ACC112 (cell line): Measurements from ENCODE around the gene NSRP1.
"Not testable (repeated sequence)": the region's sequence is repeated elsewhere in the genome, so short reads cannot be mapped to it uniquely, and the experiment has no call there.

ENCODE experiments used
- H2AFZ ChIP-seq: fragments of 200-600 bp; sonication (generic); one replicate; pipeline ENCODE4 v1.6.0; 2017; ENCODE audit warnings: antibody characterized with exemption, low read length; ENCODE audit not compliant: unreplicated experiment
- H3K27ac ChIP-seq: fragments of 200-600 bp; sonication (generic); 2 replicates; pipeline ENCODE4 v1.5.1; 2014; ENCODE audit warnings: low read depth, mild to moderate bottlenecking, antibody characterized with exemption, low read length, moderate library complexity
- H3K27me3 ChIP-seq: fragments of 200-600 bp; sonication (generic); 2 replicates; pipeline ENCODE4 v1.6.1; 2014; ENCODE audit warnings: mild to moderate bottlenecking, antibody characterized with exemption, low read length, moderate library complexity, mixed read lengths; ENCODE audit not compliant: insufficient read depth
- H3K36me3 ChIP-seq: fragments of 200-600 bp; sonication (generic); 2 replicates; pipeline ENCODE4 v1.6.1; 2016; ENCODE audit warnings: mild to moderate bottlenecking, antibody characterized with exemption, low read length, moderate library complexity, mixed read lengths; ENCODE audit not compliant: insufficient read depth
- H3K4me1 ChIP-seq: fragments of 200-600 bp; sonication (generic); one replicate; pipeline ENCODE4 v1.6.1; 2016; ENCODE audit warnings: low read length, mixed read lengths; ENCODE audit not compliant: insufficient read depth, unreplicated experiment, control insufficient read depth
- H3K4me3 ChIP-seq: fragments of 200-600 bp; sonication (generic); 2 replicates; pipeline ENCODE4 v1.5.1; 2014; ENCODE audit warnings: mild to moderate bottlenecking, low read depth, low read length
- H3K79me2 ChIP-seq: fragments of 200-600 bp; sonication (generic); one replicate; pipeline ENCODE4 v1.6.0; 2016; ENCODE audit warnings: low read length; ENCODE audit not compliant: control insufficient read depth, unreplicated experiment, insufficient read depth

NSRP1 gene

GRCh38 chr17:30116661-30117551, at the start of gene NSRP1:
Gene NSRP1, plus strand, starts transcription at chr17:30116816. Its CDS starts 28 bp downstream, at chr17:30116844.
- peak within 1 kb of the TSS; percentile 95 for H3K27ac ChIP-seq
- peaks cover 15% of the 10 kb centered on the region for H3K36me3 ChIP-seq
- no peaks in the 10 kb centered on the region for H3K27me3 ChIP-seq
- peaks cover 49% of the 10 kb centered on the region for H3K79me2 ChIP-seq
- H3K4me3 ChIP-seq = peak within 1 kb of the TSS; percentile 94
- peaks cover 16% of the 10 kb centered on the region for H3K4me1 ChIP-seq
- H2AFZ ChIP-seq = peak within 1 kb of the TSS; percentile 72

GRCh38 chr17:30068465-30068864, 48.2 kb upstream of the NSRP1 start:
- Histone ChIP-seq H2AFZ (no peak overlapping the region), H3K27ac (no peak overlapping the region), H3K4me3 (no peak overlapping the region), H3K27me3 (peaks cover 45% of the 10 kb centered on the region), H3K79me2 (no peaks in the 10 kb centered on the region), H3K36me3 (no peaks in the 10 kb centered on the region), H3K4me1 (no peaks in the 10 kb centered on the region)

- H3K79me2 ChIP-seq = no peaks in the 10 kb centered on the region
- peaks cover 55% of the 10 kb centered on the region for H3K27me3 ChIP-seq
- no peak overlapping the region for H2AFZ ChIP-seq
- no peaks in the 10 kb centered on the region for H3K4me1 ChIP-seq
- H3K27ac ChIP-seq = no peak overlapping the region
- no peaks in the 10 kb centered on the region for H3K36me3 ChIP-seq
- H3K4me3 ChIP-seq = no peak overlapping the region
These were observed 42.4 kb upstream of the NSRP1 start for GRCh38 chr17:30074254-30074653.

GRCh38 chr17:30074730-30075129, 41.9 kb upstream of the NSRP1 start:
- no peak overlapping the region for H3K27ac ChIP-seq
- H3K36me3 ChIP-seq = no peaks in the 10 kb centered on the region
- H3K4me1 ChIP-seq = no peaks in the 10 kb centered on the region
- no peak overlapping the region for H3K4me3 ChIP-seq
- H3K27me3 ChIP-seq = peaks cover 55% of the 10 kb centered on the region
- H2AFZ ChIP-seq = no peak overlapping the region
- H3K79me2 ChIP-seq = no peaks in the 10 kb centered on the region

GRCh38 chr17:30082773-30083172, 33.8 kb upstream of the NSRP1 start:
- Histone ChIP-seq H3K4me1 (no peaks in the 10 kb centered on the region), H3K4me3 (no peak overlapping the region), H3K79me2 (no peaks in the 10 kb centered on the region), H3K27ac (no peak overlapping the region), H2AFZ (no peak overlapping the region), H3K27me3 (peaks cover 60% of the 10 kb centered on the region), H3K36me3 (no peaks in the 10 kb centered on the region)

GRCh38 chr17:30084788-30085187, 31.8 kb upstream of the NSRP1 start:
- Histone ChIP-seq H3K4me3 (no peak overlapping the region), H3K4me1 (no peaks in the 10 kb centered on the region), H3K36me3 (no peaks in the 10 kb centered on the region), H3K27ac (no peak overlapping the region), H2AFZ (no peak overlapping the region), H3K79me2 (no peaks in the 10 kb centered on the region), H3K27me3 (peaks cover 44% of the 10 kb centered on the region)

GRCh38 chr17:30086896-30087295, 29.7 kb upstream of the NSRP1 start:
- H3K27me3 ChIP-seq = peaks cover 30% of the 10 kb centered on the region
- peaks cover 6% of the 10 kb centered on the region for H3K4me1 ChIP-seq
- H3K79me2 ChIP-seq = no peaks in the 10 kb centered on the region
- no peaks in the 10 kb centered on the region for H3K36me3 ChIP-seq
- H3K4me3 ChIP-seq = no peak overlapping the region
- no peak overlapping the region for H2AFZ ChIP-seq
- no peak overlapping the region for H3K27ac ChIP-seq

- H3K36me3 ChIP-seq, H3K79me2 ChIP-seq, H3K4me1 ChIP-seq, H3K27ac ChIP-seq, H3K4me3 ChIP-seq, H2AFZ ChIP-seq: not testable (repeated sequence)
- peaks cover 28% of the 10 kb centered on the region for H3K27me3 ChIP-seq
These were observed 29.2 kb upstream of the NSRP1 start for GRCh38 chr17:30087431-30087830.

- H3K4me3 ChIP-seq = no peak overlapping the region
- no peak overlapping the region for H3K27ac ChIP-seq
- no peaks in the 10 kb centered on the region for H3K79me2 ChIP-seq
- peaks cover 9% of the 10 kb centered on the region for H3K27me3 ChIP-seq
- H3K4me1 ChIP-seq = peaks cover 10% of the 10 kb centered on the region
- no peak overlapping the region for H2AFZ ChIP-seq
- no peaks in the 10 kb centered on the region for H3K36me3 ChIP-seq
These were observed 25.4 kb upstream of the NSRP1 start for GRCh38 chr17:30091121-30091670.

- no peaks in the 10 kb centered on the region for H3K79me2 ChIP-seq
- H2AFZ ChIP-seq = no peak overlapping the region
- peaks cover 10% of the 10 kb centered on the region for H3K4me1 ChIP-seq
- H3K36me3 ChIP-seq = no peaks in the 10 kb centered on the region
- no peak overlapping the region for H3K4me3 ChIP-seq
- peaks cover 9% of the 10 kb centered on the region; the same call in 1 of the 2 replicates for H3K27me3 ChIP-seq
- no peak overlapping the region for H3K27ac ChIP-seq
These were observed 24.8 kb upstream of the NSRP1 start for GRCh38 chr17:30091771-30092170.

- Histone ChIP-seq H2AFZ (no peak overlapping the region), H3K36me3 (no peaks in the 10 kb centered on the region), H3K79me2 (no peaks in the 10 kb centered on the region), H3K4me3 (no peak overlapping the region), H3K4me1 (peaks cover 10% of the 10 kb centered on the region), H3K27ac (no peak overlapping the region), H3K27me3 (peaks cover 9% of the 10 kb centered on the region; the same call in 1 of the 2 replicates)
These were observed 23.7 kb upstream of the NSRP1 start for GRCh38 chr17:30092886-30093285.
